Measurements from ENCODE around the gene NDUFB8.
A peak's percentile ranks its signal among the peaks of the same experiment; 100 is the strongest.
"Not testable (repeated sequence)": the region's sequence is repeated elsewhere in the genome, so short reads cannot be mapped to it uniquely, and the experiment has no call there.

NDUFB8 gene

GRCh38 chr10:100529475-100530298 is at the start of gene NDUFB8:
Gene NDUFB8, minus strand, starts transcription at chr10:100529871. Its CDS starts 20 bp downstream, at chr10:100529851.
- DNase-seq (ENCODE audit: low spot score), result peak; percentile 90

- no peak for DNase-seq (ENCODE audit: low spot score)
These were observed 46.6 kb upstream of the NDUFB8 start for GRCh38 chr10:100576282-100576635.

GRCh38 chr10:100575585-100576281 is 46.1 kb upstream of the NDUFB8 start:
- DNase-seq (ENCODE audit: low spot score), result no peak

GRCh38 chr10:100575146-100575545 is 45.5 kb upstream of the NDUFB8 start:
- DNase-seq (ENCODE audit: low spot score), result not testable (repeated sequence)

GRCh38 chr10:100571084-100571856 is 41.6 kb upstream of the NDUFB8 start:
- DNase-seq (ENCODE audit: low spot score), result no peak

GRCh38 chr10:100570506-100570905 is 40.8 kb upstream of the NDUFB8 start:
- no peak for DNase-seq (ENCODE audit: low spot score)

GRCh38 chr10:100569687-100570481 is 40.2 kb upstream of the NDUFB8 start:
- DNase-seq (ENCODE audit: low spot score), result no peak

GRCh38 chr10:100568912-100569311 is 39.2 kb upstream of the NDUFB8 start:
- DNase-seq (ENCODE audit: low spot score), result no peak

- DNase-seq (ENCODE audit: low spot score), result no peak
These were observed 38.2 kb upstream of the NDUFB8 start for GRCh38 chr10:100567826-100568225.

- no peak for DNase-seq (ENCODE audit: low spot score)
These were observed 37.6 kb upstream of the NDUFB8 start for GRCh38 chr10:100567249-100567648.

GRCh38 chr10:100566561-100566960 is 36.9 kb upstream of the NDUFB8 start:
- DNase-seq (ENCODE audit: low spot score), result no peak

- no peak for DNase-seq (ENCODE audit: low spot score)
These were observed 35.7 kb upstream of the NDUFB8 start for GRCh38 chr10:100565206-100565985.

GRCh38 chr10:100562008-100562672 is 32.5 kb upstream of the NDUFB8 start:
- peak; percentile 71 for DNase-seq (ENCODE audit: low spot score)

- no peak for DNase-seq (ENCODE audit: low spot score)
These were observed 31.3 kb upstream of the NDUFB8 start for GRCh38 chr10:100561005-100561404.

GRCh38 chr10:100560248-100560647 is 30.6 kb upstream of the NDUFB8 start:
- DNase-seq (ENCODE audit: low spot score), result no peak

- DNase-seq (ENCODE audit: low spot score), result no peak
These were observed 25.2 kb upstream of the NDUFB8 start for GRCh38 chr10:100554902-100555301.

GRCh38 chr10:100553929-100554328 is 24.3 kb upstream of the NDUFB8 start:
- DNase-seq (ENCODE audit: low spot score), result no peak

- no peak for DNase-seq (ENCODE audit: low spot score)
These were observed 22.1 kb upstream of the NDUFB8 start for GRCh38 chr10:100551738-100552137.

GRCh38 chr10:100551196-100551595 is 21.5 kb upstream of the NDUFB8 start:
- no peak for DNase-seq (ENCODE audit: low spot score)

- DNase-seq (ENCODE audit: low spot score), result no peak
These were observed 15.3 kb upstream of the NDUFB8 start for GRCh38 chr10:100544950-100545349.
